GM12892 (cell line): ENCODE measurements around the gene PREP.
"Not testable (repeated sequence)": the region's sequence is repeated elsewhere in the genome, so short reads cannot be mapped to it uniquely, and the experiment has no call there.

Source experiments
- POLR2A ChIP-seq: IDR thresholded peaks from 2 replicates; pipeline ENCODE4 v1.6.1; 2011; ENCODE audit warnings: low read depth, low read length, control low read depth
- POLR2AphosphoS5 ChIP-seq: IDR thresholded peaks from 2 replicates; pipeline ENCODE4 v1.6.1; 2011; ENCODE audit warnings: low read depth, low read length, control low read depth

- TF ChIP-seq POLR2AphosphoS5, POLR2A: not testable (repeated sequence)
Measured at GRCh38 chr6:105338350-105338983, 64.4 kb downstream of the PREP start.
